ENCODE results near the gene NRG2.

DNA sequence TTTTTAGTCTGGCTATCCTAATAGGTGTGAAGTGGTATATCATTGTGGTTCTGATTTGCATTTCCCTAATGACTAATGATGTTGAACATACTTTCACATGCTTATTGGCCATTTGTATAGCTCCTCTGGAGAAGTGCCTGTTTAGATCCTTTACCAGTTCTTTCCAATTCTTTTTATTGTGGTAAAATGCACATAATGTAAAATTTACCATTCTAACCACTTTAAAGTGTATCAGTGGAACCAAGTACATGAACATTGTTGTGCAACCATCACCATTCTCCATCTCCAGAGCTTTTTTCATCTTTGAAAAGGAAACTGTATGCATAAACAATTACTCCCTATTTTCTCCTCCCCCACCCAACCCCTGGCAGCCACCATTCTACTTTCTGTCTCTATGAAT, 95.4 kb downstream of the NRG2 start:
- TF ChIP-seq, protein P1, sequence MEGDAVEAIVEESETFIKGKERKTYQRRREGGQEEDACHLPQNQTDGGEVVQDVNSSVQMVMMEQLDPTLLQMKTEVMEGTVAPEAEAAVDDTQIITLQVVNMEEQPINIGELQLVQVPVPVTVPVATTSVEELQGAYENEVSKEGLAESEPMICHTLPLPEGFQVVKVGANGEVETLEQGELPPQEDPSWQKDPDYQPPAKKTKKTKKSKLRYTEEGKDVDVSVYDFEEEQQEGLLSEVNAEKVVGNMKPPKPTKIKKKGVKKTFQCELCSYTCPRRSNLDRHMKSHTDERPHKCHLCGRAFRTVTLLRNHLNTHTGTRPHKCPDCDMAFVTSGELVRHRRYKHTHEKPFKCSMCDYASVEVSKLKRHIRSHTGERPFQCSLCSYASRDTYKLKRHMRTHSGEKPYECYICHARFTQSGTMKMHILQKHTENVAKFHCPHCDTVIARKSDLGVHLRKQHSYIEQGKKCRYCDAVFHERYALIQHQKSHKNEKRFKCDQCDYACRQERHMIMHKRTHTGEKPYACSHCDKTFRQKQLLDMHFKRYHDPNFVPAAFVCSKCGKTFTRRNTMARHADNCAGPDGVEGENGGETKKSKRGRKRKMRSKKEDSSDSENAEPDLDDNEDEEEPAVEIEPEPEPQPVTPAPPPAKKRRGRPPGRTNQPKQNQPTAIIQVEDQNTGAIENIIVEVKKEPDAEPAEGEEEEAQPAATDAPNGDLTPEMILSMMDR (IDR thresholded peaks at IDR 0.05; ENCODE audit: insufficient read depth, low read length, poor library complexity, severe bottlenecking), result no peak
- TF ChIP-seq EZH2phosphoT487 (conservative IDR thresholded peaks at IDR 0.05; ENCODE audit: low read length), result no peak
